ENCODE data around the gene GFOD1. TPM values are rescaled to one million over a fixed set of nuclear protein-coding genes. Genes with fewer than 3 reads are reported as not detected.
A peak's percentile ranks its signal among the peaks of the same experiment; 100 is the strongest.
"Not testable (repeated sequence)": the region's sequence is repeated elsewhere in the genome, so short reads cannot be mapped to it uniquely, and the experiment has no call there.

GFOD1 gene
- total RNA-seq, 2 donors from 2014 or later, result 3.3 to 5.2 TPM

DNA sequence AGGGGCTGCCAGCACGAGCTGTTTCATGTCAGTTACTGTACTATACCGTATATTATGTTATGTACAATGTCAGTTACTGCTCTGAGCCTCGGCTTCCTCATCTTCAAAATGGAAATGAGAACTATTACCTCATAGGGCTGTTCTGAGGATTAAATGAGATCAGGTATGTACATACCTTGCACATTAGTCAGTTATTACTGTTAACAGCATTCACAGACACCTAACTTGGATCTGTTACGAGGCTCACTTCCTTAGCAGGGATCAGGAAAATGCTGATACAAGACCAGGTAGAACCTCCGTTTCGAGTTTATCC is 89.4 kb downstream of the GFOD1 start:
- H3K4me1 Mint-ChIP-seq (ENCODE audit: low read depth), result peaks cover 13% of the 10 kb centered on the region
- H3K36me3 Mint-ChIP-seq (ENCODE audit: insufficient read depth in 2 of 2), result no peaks in the 10 kb centered on the region
- H3K27ac Mint-ChIP-seq, result no peak overlapping the region
- ATAC-seq (replicated peaks in 1 of 2) (no peak), DNase-seq (no peak)
- H3K9me3 Mint-ChIP-seq, result no peaks in the 10 kb centered on the region
- no peak overlapping the region for H3K4me3 Mint-ChIP-seq
- H3K27me3 Mint-ChIP-seq (ENCODE audit: low read depth), result no peaks in the 10 kb centered on the region

- Mint-ChIP-seq H3K4me3 (no peak overlapping the region), H3K4me1 (ENCODE audit: low read depth) (peaks cover 13% of the 10 kb centered on the region), H3K36me3 (ENCODE audit: insufficient read depth in 2 of 2) (no peaks in the 10 kb centered on the region), H3K9me3 (no peaks in the 10 kb centered on the region), H3K27me3 (ENCODE audit: low read depth) (no peaks in the 10 kb centered on the region), H3K27ac (no peak overlapping the region)
- ATAC-seq (replicated peaks in 1 of 2) (no peak), DNase-seq (no peak)
Measured at GRCh38 chr6:13397359-13398068, 89.9 kb downstream of the GFOD1 start.

GRCh38 chr6:13396241-13396792 is 91.1 kb downstream of the GFOD1 start:
- H3K36me3 Mint-ChIP-seq (ENCODE audit: insufficient read depth in 2 of 2), result no peaks in the 10 kb centered on the region

DNA sequence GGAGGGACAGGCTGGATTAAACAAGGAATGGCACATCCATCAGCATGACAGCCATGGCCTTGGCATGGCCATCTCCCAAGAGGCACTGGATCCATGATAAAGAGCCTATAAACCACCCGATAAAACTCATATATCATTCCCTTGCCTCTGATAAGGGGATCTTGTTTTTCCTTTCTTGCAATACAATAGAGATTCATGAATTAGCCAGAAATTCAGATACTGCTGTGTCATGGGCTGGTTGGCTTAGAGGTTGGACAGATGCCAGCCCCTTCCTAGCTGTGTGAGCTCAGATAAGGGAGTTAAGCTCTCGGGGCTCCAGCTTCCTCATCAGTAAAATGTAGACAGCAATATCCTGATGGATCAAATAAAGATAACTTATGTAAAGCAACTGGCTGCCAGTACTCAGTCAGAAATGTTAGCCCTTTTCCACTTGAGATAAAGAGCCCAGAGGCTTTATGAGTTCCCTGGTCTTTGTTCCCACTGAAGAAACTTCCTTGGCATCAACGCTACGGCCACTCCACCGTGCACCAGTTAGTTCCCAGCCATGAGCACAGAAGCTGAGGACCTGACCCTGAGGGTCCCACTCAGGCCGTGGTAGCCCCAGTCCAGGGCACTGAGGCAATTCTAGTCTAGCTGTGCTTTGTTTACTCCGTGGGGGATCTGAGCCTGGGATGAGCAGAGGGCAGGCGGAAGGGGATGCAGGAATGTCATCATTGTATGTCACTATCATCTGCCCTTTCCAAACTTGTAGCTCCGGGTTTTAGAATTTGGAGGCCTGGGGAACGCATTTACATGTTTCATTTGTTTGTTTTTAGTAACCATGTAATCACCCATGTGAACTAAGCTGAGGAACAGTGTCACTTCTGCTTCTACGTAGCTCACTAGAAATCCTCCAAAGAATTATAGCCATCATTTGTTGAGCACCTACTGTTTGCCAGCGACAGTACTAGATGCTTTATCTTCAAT is 91.8 kb downstream of the GFOD1 start:
- H3K4me1 Mint-ChIP-seq (ENCODE audit: low read depth), result peaks cover 7% of the 10 kb centered on the region
- H3K27me3 Mint-ChIP-seq (ENCODE audit: low read depth), result no peaks in the 10 kb centered on the region
- no peak overlapping the region for H3K27ac Mint-ChIP-seq
- no peaks in the 10 kb centered on the region for H3K36me3 Mint-ChIP-seq (ENCODE audit: insufficient read depth in 2 of 2)
- H3K9me3 Mint-ChIP-seq, result no peaks in the 10 kb centered on the region
- DNase-seq (no peak), ATAC-seq (replicated peaks in 1 of 2) (no peak)
- H3K4me3 Mint-ChIP-seq, result no peak overlapping the region

More at GRCh38 chr6:13396241-13396792, 91.1 kb downstream of the GFOD1 start:
- no peaks in the 10 kb centered on the region for H3K27me3 Mint-ChIP-seq (ENCODE audit: low read depth)
- ATAC-seq (replicated peaks in 1 of 2) (no peak), DNase-seq (no peak)
- no peak overlapping the region for H3K27ac Mint-ChIP-seq
- H3K9me3 Mint-ChIP-seq, result no peaks in the 10 kb centered on the region
- no peak overlapping the region for H3K4me3 Mint-ChIP-seq
- peaks cover 12% of the 10 kb centered on the region for H3K4me1 Mint-ChIP-seq (ENCODE audit: low read depth)

- H3K36me3 Mint-ChIP-seq (ENCODE audit: insufficient read depth in 2 of 2), result no peaks in the 10 kb centered on the region
- DNase-seq, result no peak
- no peaks in the 10 kb centered on the region for H3K27me3 Mint-ChIP-seq (ENCODE audit: low read depth)
- ATAC-seq (replicated peaks in 1 of 2), result no peak
- H3K27ac Mint-ChIP-seq, result no peak overlapping the region
- peaks cover 1 to 3% of the 10 kb centered on the region in 2 donors for H3K9me3 Mint-ChIP-seq
- no peak overlapping the region for H3K4me3 Mint-ChIP-seq
- H3K4me1 Mint-ChIP-seq (ENCODE audit: low read depth), result peaks cover 5% of the 10 kb centered on the region
Measured at GRCh38 chr6:13392462-13392861, 94.9 kb downstream of the GFOD1 start.

DNA sequence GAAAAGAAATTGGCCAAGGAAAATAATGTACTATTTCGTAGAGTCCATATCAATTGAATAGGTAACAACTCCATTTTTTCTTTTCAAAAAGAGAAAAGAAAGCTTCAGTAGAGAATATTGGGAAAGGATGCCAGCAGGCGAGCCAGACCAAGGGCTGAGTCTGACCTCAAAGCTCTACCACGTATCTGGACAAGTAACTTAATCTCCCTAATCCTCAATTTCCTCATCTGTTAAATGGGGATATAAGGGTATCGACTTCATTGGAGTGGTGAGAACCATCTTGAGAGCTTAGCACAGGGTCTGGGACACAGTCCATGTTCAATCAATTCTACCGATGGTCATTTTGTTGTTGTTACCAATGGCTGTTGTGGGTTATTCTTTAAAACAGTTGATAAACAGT is 95.9 kb downstream of the GFOD1 start:
- ATAC-seq (replicated peaks in 1 of 2), result no peak

DNA sequence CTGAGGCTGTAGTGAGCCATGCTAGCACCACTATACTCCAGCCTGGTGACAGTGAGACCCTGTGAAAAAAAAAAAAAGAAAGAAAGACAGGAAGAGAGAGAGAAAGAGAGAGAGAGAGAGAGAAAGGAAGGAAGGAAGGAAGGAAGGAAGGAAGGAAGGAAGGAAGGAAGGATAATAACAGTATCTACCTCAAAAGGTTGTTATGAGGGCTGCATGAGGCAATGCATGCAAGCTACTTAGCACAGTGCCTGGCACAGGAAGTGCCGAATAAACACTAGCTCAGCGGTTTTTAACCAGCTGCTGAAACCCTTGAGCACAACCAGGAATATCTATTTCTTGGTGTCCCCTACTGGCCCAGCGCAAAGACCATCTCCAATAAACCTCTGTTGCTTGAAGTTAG is 96.7 kb downstream of the GFOD1 start:
- no peak for ATAC-seq (replicated peaks in 1 of 2)
- H3K36me3 Mint-ChIP-seq (ENCODE audit: insufficient read depth in 2 of 2), result no peaks in the 10 kb centered on the region

More for the DNA sequence above, 95.9 kb downstream of the GFOD1 start:
- peaks cover 1 to 3% of the 10 kb centered on the region in 2 donors for H3K9me3 Mint-ChIP-seq
- H3K27me3 Mint-ChIP-seq (ENCODE audit: low read depth), result no peaks in the 10 kb centered on the region
- H3K27ac Mint-ChIP-seq, result no peak overlapping the region
- H3K36me3 Mint-ChIP-seq (ENCODE audit: insufficient read depth in 2 of 2), result no peaks in the 10 kb centered on the region
- H3K4me3 Mint-ChIP-seq, result no peak overlapping the region
- no peak for DNase-seq
- peaks cover 5% of the 10 kb centered on the region for H3K4me1 Mint-ChIP-seq (ENCODE audit: low read depth)

GRCh38 chr6:13389237-13389636 is 98.2 kb downstream of the GFOD1 start:
- not testable (repeated sequence) for DNase-seq; H3K27ac Mint-ChIP-seq; H3K4me1 Mint-ChIP-seq (ENCODE audit: low read depth); ATAC-seq (replicated peaks in 1 of 2); H3K36me3 Mint-ChIP-seq (ENCODE audit: insufficient read depth in 2 of 2); H3K9me3 Mint-ChIP-seq; H3K4me3 Mint-ChIP-seq; H3K27me3 Mint-ChIP-seq (ENCODE audit: low read depth)

More for the DNA sequence above, 96.7 kb downstream of the GFOD1 start:
- no peak overlapping the region for H3K27ac Mint-ChIP-seq
- H3K9me3 Mint-ChIP-seq, result peaks cover 1 to 3% of the 10 kb centered on the region in 2 donors
- no peak for DNase-seq
- peaks cover 5% of the 10 kb centered on the region for H3K4me1 Mint-ChIP-seq (ENCODE audit: low read depth)
- no peak overlapping the region for H3K4me3 Mint-ChIP-seq
- H3K27me3 Mint-ChIP-seq (ENCODE audit: low read depth), result no peaks in the 10 kb centered on the region

DNA sequence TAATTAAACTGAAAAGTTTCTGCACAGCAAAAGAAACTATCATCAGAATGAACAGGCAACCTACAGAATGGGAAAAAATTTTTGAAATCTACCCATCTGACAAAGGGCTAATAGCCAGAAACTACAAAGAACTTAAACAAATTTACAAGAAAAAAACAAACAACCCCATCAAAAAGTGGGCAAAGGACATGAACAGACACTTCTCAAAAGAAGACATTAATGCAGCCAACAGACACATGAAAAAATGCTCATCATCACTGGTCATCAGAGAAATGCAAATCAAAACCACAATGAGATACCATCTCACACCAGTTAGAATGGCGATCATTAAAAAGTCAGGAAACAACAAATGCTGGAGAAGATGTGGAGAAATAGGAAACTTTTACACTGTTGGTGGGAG is 98.6 kb downstream of the GFOD1 start:
- not testable (repeated sequence) for H3K27me3 Mint-ChIP-seq (ENCODE audit: low read depth); H3K4me1 Mint-ChIP-seq (ENCODE audit: low read depth); H3K9me3 Mint-ChIP-seq; H3K4me3 Mint-ChIP-seq; H3K27ac Mint-ChIP-seq; ATAC-seq (replicated peaks in 1 of 2); DNase-seq; H3K36me3 Mint-ChIP-seq (ENCODE audit: insufficient read depth in 2 of 2)

DNA sequence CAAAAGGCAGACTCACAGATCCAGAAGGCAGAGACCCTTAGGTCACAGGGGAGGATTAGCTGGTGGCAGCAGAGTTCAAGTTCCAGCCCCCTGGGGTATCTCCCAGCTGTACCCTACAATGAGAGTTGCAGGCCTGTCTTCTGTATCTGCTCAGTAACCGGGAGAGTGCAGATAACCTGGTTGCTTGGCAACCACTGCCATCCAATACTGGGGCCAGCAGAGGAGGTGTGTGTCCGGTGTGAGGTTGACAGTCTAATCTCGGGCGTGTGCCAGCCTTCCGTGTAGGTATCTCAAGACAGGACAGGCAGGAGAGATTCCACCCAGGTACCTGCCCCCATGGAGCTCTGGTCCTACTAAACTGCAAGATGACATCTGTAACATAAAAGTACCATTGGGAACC is 102.4 kb downstream of the GFOD1 start:
- no peak overlapping the region for H3K27ac Mint-ChIP-seq
- peaks cover 8% of the 10 kb centered on the region for H3K4me1 Mint-ChIP-seq (ENCODE audit: low read depth)
- no peaks in the 10 kb centered on the region for H3K27me3 Mint-ChIP-seq (ENCODE audit: low read depth)
- H3K4me3 Mint-ChIP-seq, result no peak overlapping the region
- no peak for ATAC-seq (replicated peaks in 1 of 2)
- H3K9me3 Mint-ChIP-seq, result peaks cover 1 to 6% of the 10 kb centered on the region in 2 donors
- no peaks in the 10 kb centered on the region for H3K36me3 Mint-ChIP-seq (ENCODE audit: insufficient read depth in 2 of 2)
- no peak for DNase-seq

DNA sequence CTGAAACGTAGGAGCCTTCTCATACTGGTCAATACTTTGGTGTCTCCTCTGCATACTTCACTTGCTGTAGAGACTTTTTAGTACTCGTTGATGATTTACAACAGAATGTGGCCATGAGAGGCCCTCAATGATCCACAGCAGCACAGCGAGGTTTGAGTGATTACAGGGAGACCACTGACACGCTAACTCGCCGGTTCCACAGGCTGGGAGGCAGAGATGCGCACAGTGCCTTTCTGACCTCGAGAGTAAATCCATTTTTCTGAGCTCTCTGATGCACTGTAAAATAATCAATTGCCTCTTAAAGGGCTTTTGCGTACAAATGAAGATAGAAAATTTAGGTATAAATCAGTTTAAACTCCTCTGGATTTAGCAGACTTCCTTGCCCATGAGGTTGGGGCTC is 102.9 kb downstream of the GFOD1 start:
- DNase-seq, result no peak
- Mint-ChIP-seq H3K4me3 (no peak overlapping the region), H3K27me3 (ENCODE audit: low read depth) (no peaks in the 10 kb centered on the region), H3K36me3 (ENCODE audit: insufficient read depth in 2 of 2) (no peaks in the 10 kb centered on the region), H3K4me1 (ENCODE audit: low read depth) (peaks cover 8% of the 10 kb centered on the region), H3K9me3 (peaks cover 1 to 5% of the 10 kb centered on the region in 2 donors), H3K27ac (no peak overlapping the region)
- ATAC-seq (replicated peaks in 1 of 2), result no peak

DNA sequence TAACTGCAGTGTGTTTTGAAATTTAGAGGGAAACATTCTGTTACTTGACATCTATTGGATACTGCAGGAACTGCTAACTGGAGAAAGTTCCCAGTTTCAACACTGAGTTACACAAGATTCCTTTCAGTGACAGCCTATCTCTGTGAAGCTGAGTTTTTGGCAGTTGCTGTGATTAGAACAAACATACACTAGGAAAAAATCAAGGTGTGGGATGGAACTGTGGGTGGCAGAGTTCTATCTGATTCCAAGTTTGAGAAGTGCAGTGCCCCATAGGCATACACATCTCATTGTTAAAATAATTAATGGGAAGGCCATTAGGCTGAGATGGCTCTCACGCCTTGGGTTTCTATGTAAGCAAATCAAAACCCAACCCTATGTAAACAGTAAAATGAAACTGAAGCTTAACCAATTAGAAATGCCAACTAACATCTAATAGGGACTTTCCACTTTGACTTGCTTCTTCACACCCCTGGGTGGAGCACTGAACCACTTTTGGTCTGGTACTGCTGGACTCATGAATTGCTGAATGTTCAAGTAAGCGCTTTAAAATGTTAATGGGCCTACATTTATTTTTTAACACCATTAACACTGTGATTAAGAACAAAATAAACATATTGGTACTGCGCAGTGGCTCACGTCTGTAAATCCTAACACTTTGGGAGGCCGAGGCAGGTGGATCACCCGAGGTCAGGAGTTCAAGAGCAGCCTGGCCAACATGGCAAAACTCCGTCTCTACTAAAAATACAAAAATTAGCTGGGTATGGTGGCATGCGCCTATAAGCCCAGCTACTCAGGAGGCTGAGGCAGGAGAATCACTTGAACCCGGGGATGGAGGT is 103.9 kb downstream of the GFOD1 start:
- peak in 1 of 2 donors; percentile 9 for DNase-seq
- ATAC-seq (replicated peaks in 1 of 2), result peak; percentile 50 to 68
- H3K9me3 Mint-ChIP-seq, result peaks cover 1 to 4% of the 10 kb centered on the region in 2 donors
- peaks cover 8% of the 10 kb centered on the region for H3K4me1 Mint-ChIP-seq (ENCODE audit: low read depth)
- no peak overlapping the region for H3K4me3 Mint-ChIP-seq
- H3K27me3 Mint-ChIP-seq (ENCODE audit: low read depth), result no peaks in the 10 kb centered on the region
- peak overlapping the region; percentile 46 for H3K27ac Mint-ChIP-seq
- no peaks in the 10 kb centered on the region for H3K36me3 Mint-ChIP-seq (ENCODE audit: insufficient read depth in 2 of 2)
